GM06990 (cell line): ENCODE data around the gene GPC6.

Experiments used
- DNase-seq: peaks from one replicate; pipeline ENCODE4 v3.0.0-alpha.2; 2011; ENCODE audit not compliant: insufficient read length; ENCODE audit errors: extremely low read depth
- H3K27me3 ChIP-seq: replicated peaks from 2 replicates; pipeline ENCODE4 v1.6.0; 2011; ENCODE audit warnings: low read length; ENCODE audit not compliant: control insufficient read depth, insufficient read depth
- H3K36me3 ChIP-seq: 2 replicates; pipeline ENCODE4 v1.5.1; 2011; ENCODE audit warnings: low read length; ENCODE audit not compliant: control insufficient read depth, insufficient read depth
- H3K4me3 ChIP-seq: replicated peaks from 2 replicates; pipeline ENCODE4 v1.5.1; 2011; ENCODE audit warnings: low read depth, mild to moderate bottlenecking, control low read depth, low read length
- CTCF ChIP-seq: IDR thresholded peaks from 2 replicates; pipeline ENCODE4 v1.5.1; 2011; ENCODE audit warnings: low read length, control low read depth, mild to moderate bottlenecking, inconsistent platforms; ENCODE audit not compliant: insufficient read depth, poor library complexity, severe bottlenecking

The GPC6 gene

GRCh38 chr13:94214121-94214520 is 987.5 kb downstream of the GPC6 start:
- DNase-seq: no peak
- Histone ChIP-seq H3K36me3 (no peaks in the 10 kb centered on the region), H3K4me3 (no peak overlapping the region), H3K27me3 (no peaks in the 10 kb centered on the region)
- no peak for TF ChIP-seq CTCF

GRCh38 chr13:94214975-94215374 is 988.4 kb downstream of the GPC6 start:
- Histone ChIP-seq H3K27me3 (no peaks in the 10 kb centered on the region), H3K4me3 (no peak overlapping the region), H3K36me3 (no peaks in the 10 kb centered on the region)
- no peak for DNase-seq
- no peak for TF ChIP-seq CTCF

GRCh38 chr13:94216476-94216875 is 989.9 kb downstream of the GPC6 start:
- DNase-seq: no peak
- Histone ChIP-seq H3K27me3 (no peaks in the 10 kb centered on the region), H3K36me3 (no peaks in the 10 kb centered on the region), H3K4me3 (no peak overlapping the region)
- no peak for TF ChIP-seq CTCF

GRCh38 chr13:94217370-94217769 is 990.8 kb downstream of the GPC6 start:
- no peaks in the 10 kb centered on the region for H3K36me3 ChIP-seq
- no peak for TF ChIP-seq CTCF
- no peak for DNase-seq
- no peaks in the 10 kb centered on the region for H3K27me3 ChIP-seq
- H3K4me3 ChIP-seq: no peak overlapping the region

- Histone ChIP-seq H3K36me3 (no peaks in the 10 kb centered on the region), H3K27me3 (no peaks in the 10 kb centered on the region), H3K4me3 (no peak overlapping the region)
- no peak for DNase-seq
- TF ChIP-seq CTCF: no peak
These were observed 991.9 kb downstream of the GPC6 start for GRCh38 chr13:94218537-94218936.

GRCh38 chr13:94218951-94219350 is 992.3 kb downstream of the GPC6 start:
- H3K27me3 ChIP-seq: no peaks in the 10 kb centered on the region
- DNase-seq: no peak
- H3K36me3 ChIP-seq: no peaks in the 10 kb centered on the region
- no peak overlapping the region for H3K4me3 ChIP-seq
- TF ChIP-seq CTCF: no peak
